Testis (tissue), 2 donors: ENCODE data around the gene LPIN3.

Source experiments
- POLR2A ChIP-seq: fragments of 450-650 bp; IDR thresholded peaks from one replicate; pipeline ENCODE4 v1.6.1; 2017; ENCODE audit warnings: antibody characterized with exemption, mild to moderate bottlenecking, moderate library complexity
- TF ChIP-seq, protein P1 (sequence below), 3 experiments: fragments of 450-650 bp in 2 of 3; fragments of 200-600 bp in 1 of 3; sonication (generic) in 1 of 3; IDR thresholded peaks; one replicate each; pipeline ENCODE4 v1.5.1; 2016 to 2019; ENCODE audit warnings: antibody characterized with exemption in 3 of 3, mild to moderate bottlenecking in 2 of 3, moderate library complexity in 1 of 3

DNA sequence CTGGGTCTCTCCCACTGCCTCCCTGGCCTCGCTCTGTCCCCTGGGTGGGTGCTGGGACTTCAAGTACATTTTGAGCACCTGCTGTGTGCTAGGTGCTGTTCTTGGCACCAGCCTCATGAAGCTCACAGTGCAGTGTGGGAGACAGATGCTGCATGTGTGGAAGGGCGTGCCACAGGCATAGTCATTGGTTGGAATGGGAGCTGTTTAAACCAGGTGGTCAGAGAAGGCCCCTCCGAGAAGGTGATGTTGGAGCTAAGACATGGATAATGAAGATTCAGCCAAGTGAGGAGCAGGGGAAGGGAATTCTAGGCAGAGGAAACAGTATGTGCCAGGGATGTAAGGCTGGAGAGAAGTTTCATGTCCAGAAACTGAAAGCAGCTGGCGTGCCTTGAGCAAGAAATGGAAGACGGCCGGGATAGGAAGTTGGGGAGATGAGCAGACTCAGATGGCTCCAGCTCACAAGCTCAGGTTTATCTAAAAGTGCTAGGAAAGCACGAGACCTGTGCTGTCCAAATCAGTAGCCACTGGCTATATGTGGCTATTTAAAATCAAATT, 9.9 kb downstream of the LPIN3 start:
- TF ChIP-seq, protein P1, sequence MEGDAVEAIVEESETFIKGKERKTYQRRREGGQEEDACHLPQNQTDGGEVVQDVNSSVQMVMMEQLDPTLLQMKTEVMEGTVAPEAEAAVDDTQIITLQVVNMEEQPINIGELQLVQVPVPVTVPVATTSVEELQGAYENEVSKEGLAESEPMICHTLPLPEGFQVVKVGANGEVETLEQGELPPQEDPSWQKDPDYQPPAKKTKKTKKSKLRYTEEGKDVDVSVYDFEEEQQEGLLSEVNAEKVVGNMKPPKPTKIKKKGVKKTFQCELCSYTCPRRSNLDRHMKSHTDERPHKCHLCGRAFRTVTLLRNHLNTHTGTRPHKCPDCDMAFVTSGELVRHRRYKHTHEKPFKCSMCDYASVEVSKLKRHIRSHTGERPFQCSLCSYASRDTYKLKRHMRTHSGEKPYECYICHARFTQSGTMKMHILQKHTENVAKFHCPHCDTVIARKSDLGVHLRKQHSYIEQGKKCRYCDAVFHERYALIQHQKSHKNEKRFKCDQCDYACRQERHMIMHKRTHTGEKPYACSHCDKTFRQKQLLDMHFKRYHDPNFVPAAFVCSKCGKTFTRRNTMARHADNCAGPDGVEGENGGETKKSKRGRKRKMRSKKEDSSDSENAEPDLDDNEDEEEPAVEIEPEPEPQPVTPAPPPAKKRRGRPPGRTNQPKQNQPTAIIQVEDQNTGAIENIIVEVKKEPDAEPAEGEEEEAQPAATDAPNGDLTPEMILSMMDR (IDR thresholded peaks at IDR 0.05), result no peak
- TF ChIP-seq POLR2A, result no peak
